ENCODE data around the gene C8G.
A peak's percentile ranks its signal among the peaks of the same experiment; 100 is the strongest.

The C8G gene

GRCh38 chr9:136979769-136980587 is 34.9 kb downstream of the C8G start:
- no peak overlapping the region for H3K27ac ChIP-seq
- DNase-seq (ENCODE audit: low read depth, low spot score), result no peak

DNA sequence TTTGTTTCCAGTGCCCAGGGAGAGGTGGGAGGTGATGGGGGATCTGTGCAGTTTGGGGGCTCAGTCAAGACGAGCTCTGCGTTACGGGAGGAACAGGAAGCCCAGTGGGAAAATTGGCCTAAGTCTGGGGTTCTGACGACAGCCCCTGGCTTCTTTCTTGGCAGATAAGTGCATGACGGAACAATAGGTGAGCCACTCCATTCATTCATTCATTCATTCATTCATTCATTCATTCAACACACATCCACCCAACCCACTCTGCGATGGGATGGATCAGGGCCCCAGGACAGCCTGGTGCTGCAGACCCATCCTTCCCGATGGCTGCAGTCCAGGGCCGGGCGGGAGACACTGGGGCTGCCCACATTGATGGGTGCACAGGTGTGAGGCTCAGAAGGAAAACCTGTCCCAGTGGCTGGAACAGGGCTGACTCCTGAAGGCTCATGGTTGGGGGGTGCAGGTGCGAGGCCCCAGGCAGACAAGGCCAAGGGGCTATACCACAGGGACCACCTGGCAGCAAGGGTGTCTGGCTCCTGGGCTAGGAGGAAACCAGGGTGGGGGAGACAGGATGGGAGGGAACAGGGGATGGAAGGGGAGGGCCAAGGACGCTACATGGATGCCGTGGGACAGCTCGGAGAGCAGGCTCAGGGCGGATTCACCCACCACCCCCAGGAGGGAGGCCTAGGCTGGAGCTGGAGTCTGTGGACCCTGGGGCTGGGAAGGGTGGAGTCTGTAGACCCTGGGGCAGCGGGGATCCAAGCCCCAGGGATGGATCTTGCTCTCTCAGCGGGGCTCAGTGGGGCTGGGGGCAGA is 35.8 kb downstream of the C8G start:
- H3K27ac ChIP-seq, result no peak overlapping the region
- DNase-seq (ENCODE audit: low read depth, low spot score), result no peak

GRCh38 chr9:136981588-136982231 is 36.7 kb downstream of the C8G start:
- no peak overlapping the region for H3K27ac ChIP-seq
- no peak for DNase-seq (ENCODE audit: low read depth, low spot score)

GRCh38 chr9:136982232-136983051 is 37.4 kb downstream of the C8G start, which contains the start of gene LCNL1:
Gene LCNL1 (plus strand): TSS chr9:136982993. CDS start chr9:136983587, 594 bp downstream.
- DNase-seq (ENCODE audit: low read depth, low spot score), result no peak
- H3K27ac ChIP-seq, result no peak within 1 kb of the TSS

- DNase-seq (ENCODE audit: low read depth, low spot score), result no peak
- no peak overlapping the region for H3K27ac ChIP-seq
Observed at GRCh38 chr9:136983167-136983566, 38.1 kb downstream of the C8G start.

DNA sequence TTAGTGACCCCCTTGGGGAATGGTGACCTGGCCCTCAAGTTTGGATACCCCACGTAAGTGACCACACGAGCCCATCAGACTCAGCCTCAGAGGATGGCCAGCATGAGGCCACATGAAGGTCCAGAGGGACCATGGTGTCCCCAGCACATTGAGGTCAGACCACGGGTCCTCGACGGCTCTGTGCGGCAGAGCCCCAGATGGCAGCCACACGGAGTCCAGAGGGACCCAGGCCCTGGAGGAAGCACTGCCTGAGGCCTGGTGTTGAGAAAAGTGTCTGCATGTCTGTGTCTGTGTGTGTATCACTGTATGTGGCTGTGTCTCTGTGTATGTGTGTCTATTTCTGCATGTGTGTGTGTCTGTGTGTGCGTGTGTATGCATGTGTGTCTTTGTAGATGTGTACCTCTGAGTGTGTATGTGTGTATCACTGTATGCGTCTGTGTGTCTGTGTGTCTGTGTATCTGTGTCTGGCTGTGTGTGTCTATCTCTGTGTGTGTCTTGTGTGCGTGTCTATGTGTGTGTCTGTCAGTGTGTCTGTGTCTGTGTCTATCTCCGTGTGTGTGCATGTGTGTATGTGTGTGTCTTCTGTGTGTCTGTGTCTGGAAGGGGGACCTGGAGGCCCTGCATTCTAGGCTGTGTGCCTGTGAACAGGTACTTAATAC is 38.7 kb downstream of the C8G start:
- DNase-seq (ENCODE audit: low read depth, low spot score), result no peak

DNA sequence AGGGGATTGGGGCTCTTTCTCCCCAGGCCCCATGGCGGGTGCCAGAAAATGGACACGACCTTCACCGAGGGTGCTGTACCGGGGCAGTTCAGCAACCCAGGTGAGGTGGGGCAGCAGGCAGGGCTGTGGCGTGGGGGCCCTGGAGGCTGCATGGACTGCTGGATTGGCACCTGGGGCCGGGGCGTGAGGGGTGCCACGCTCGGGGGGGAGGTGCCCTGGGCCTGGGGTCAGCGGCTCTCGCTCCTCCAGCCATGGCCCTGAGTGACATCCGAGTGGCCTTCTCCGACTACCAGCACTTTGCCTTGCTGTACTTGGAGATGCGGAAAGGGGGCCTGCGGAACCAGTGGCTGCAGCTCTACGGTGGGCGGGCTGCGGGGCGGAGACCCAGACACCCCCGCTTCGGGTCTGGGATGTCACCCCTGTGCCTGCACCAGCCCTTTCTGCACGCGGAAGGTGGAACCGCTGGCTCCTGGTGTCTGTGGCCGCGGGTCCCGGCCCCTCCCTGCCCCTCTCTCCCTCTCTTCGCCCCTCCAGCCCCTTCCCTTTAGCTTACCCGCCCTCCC is 39.5 kb downstream of the C8G start:
- H3K27ac ChIP-seq, result no peak overlapping the region
- no peak for DNase-seq (ENCODE audit: low read depth, low spot score)

More for the DNA sequence above, 38.7 kb downstream of the C8G start:
- H3K27ac ChIP-seq, result no peak overlapping the region

- DNase-seq (ENCODE audit: low read depth, low spot score), result no peak
- no peak overlapping the region for H3K27ac ChIP-seq
Observed at GRCh38 chr9:136985027-136985602, 40.1 kb downstream of the C8G start.

GRCh38 chr9:136985853-136986252 is 40.8 kb downstream of the C8G start:
- no peak for DNase-seq (ENCODE audit: low read depth, low spot score)
- H3K27ac ChIP-seq, result no peak overlapping the region

GRCh38 chr9:136988872-136989271 is 43.8 kb downstream of the C8G start:
- H3K27ac ChIP-seq, result no peak overlapping the region
- no peak for DNase-seq (ENCODE audit: low read depth, low spot score)

GRCh38 chr9:136990242-136990911 is 45.3 kb downstream of the C8G start:
- no peak overlapping the region for H3K27ac ChIP-seq
- no peak for DNase-seq (ENCODE audit: low read depth, low spot score)

DNA sequence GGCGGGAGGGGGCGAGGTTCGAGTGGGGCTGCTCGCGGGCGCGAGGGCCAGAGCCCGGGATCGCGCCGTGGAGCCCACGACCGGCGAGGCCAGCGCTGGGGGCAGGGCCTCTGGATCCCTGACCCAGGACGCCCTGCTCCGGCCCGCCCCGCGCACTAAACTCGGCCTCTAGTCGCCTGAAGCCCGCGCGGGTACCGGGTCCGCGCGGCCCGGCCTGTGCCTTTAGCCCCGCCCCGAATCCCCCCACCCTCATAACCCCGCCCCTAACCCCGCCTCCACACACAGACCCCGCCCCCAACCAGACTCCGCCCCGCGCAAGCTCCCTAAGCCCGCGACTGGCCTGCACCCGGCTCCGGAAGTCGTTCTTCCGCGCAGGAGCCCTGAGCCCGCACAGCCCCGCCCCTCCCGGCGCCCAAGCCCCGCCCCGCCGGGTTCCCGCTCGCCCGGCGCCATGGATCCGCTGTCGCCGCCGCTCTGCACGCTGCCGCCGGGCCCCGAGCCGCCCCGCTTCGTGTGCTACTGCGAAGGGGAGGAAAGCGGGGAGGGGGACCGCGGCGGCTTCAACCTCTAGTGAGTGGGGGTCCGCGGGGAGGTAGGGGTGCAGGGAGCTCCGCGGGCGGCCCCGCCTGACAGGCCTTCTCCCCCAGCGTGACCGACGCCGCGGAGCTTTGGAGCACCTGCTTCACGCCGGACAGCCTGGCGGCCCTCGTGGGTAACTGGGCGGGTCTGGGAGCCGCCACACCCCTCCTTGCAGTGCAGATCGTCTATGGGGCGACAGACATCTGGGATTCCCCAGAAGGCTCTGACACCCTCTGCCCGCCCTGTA is 47.2 kb downstream of the C8G start, which contains the start of gene PAXX:
Gene PAXX (plus strand): TSS at position 430 of the 826 bp plus-strand sequence. CDS start 22 bp downstream, at position 452.
- DNase-seq (ENCODE audit: low read depth, low spot score), result peak; percentile 34
- peak within 1 kb of the TSS; percentile 78 for H3K27ac ChIP-seq

GRCh38 chr9:136992819-136993369 is 47.9 kb downstream of the C8G start:
- peak overlapping the region; percentile 78 for H3K27ac ChIP-seq

GRCh38 chr9:136994180-136994887 is 49.3 kb downstream of the C8G start:
- H3K27ac ChIP-seq, result no peak overlapping the region
- DNase-seq (ENCODE audit: low read depth, low spot score), result no peak

More at GRCh38 chr9:136992819-136993369, 47.9 kb downstream of the C8G start:
- no peak for DNase-seq (ENCODE audit: low read depth, low spot score)

DNA sequence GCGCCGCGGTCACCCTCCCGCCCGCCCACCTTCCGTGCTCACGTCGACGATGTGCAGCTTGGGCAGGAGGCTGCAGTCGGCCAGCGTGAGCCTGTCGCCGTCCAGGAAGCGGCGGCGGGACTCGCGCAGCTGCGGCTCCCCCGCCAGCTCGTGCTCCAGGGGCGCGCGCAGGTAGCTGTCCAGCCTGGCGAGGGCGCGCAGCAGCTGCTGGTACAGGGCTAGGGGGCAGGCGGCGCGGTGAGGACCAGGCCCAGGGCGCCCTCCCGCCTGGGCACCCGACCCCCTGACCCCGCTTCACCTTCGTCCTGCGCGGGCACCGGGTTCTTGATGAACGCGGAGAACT is 49.8 kb downstream of the C8G start:
- no peak for DNase-seq (ENCODE audit: low read depth, low spot score)
- H3K27ac ChIP-seq, result no peak overlapping the region

- no peak overlapping the region for H3K27ac ChIP-seq
Observed at GRCh38 chr9:136995362-136995761, 50.3 kb downstream of the C8G start.

More at GRCh38 chr9:136995362-136995761, 50.3 kb downstream of the C8G start:
- no peak for DNase-seq (ENCODE audit: low read depth, low spot score)
